IPS-18a (cell line): Measurements from ENCODE around the gene GRIN2D.
"Not testable (repeated sequence)": the region's sequence is repeated elsewhere in the genome, so short reads cannot be mapped to it uniquely, and the experiment has no call there.

Experiments
- H3K27ac ChIP-seq: one replicate; pipeline ENCODE4 v1.5.1; 2013; ENCODE audit warnings: low read length
- H3K27me3 ChIP-seq: one replicate; pipeline ENCODE4 v1.6.1; 2013; ENCODE audit warnings: mild to moderate bottlenecking, low read length; ENCODE audit not compliant: control insufficient read depth, insufficient read depth
- H3K36me3 ChIP-seq: one replicate; pipeline ENCODE4 v1.6.1; 2013; ENCODE audit warnings: low read depth, low read length; ENCODE audit not compliant: control insufficient read depth
- H3K4me1 ChIP-seq: one replicate; pipeline ENCODE4 v1.6.1; 2013; ENCODE audit warnings: low read depth, low read length; ENCODE audit not compliant: control insufficient read depth
- H3K4me3 ChIP-seq: one replicate; pipeline ENCODE4 v1.5.1; 2013; ENCODE audit warnings: low read length
- H3K9ac ChIP-seq: one replicate; pipeline ENCODE4 v1.6.1; 2013; ENCODE audit warnings: mild to moderate bottlenecking, low read length, moderate library complexity
- H3K9me3 ChIP-seq: one replicate; pipeline ENCODE4 v1.6.1; 2013; ENCODE audit warnings: low read depth, low read length; ENCODE audit not compliant: control insufficient read depth

The GRIN2D gene

DNA sequence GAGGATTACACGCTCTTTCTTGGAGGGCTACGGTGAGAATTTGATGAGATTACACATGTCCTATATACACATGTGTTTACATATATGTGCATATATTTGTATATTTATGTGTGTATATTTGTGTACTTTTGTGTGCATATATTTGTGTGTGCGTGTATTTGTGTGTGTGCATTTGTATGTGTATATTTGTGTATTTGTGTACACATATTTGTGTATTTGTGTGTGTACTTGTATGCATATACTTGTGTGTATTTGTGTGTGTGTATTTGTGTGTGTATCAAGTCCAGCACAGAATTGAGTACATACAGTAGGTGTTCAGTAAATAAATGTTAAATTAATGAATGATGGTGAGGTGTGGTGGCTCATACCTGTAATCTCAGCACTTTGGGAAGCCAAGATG, 31.6 kb upstream of the GRIN2D start:
- Histone ChIP-seq H3K27me3 (no peaks in the 10 kb centered on the region), H3K9me3 (no peaks in the 10 kb centered on the region), H3K27ac (no peak overlapping the region), H3K4me1 (peaks cover 3% of the 10 kb centered on the region), H3K36me3 (no peaks in the 10 kb centered on the region), H3K9ac (no peak overlapping the region), H3K4me3 (no peak overlapping the region)

- Histone ChIP-seq H3K9ac (peak overlapping the region; percentile 82), H3K36me3 (no peaks in the 10 kb centered on the region), H3K27ac (peak overlapping the region; percentile 72)
Measured at GRCh38 chr19:48362716-48363499, 30.6 kb upstream of the GRIN2D start.

GRCh38 chr19:48363500-48363809, 30.0 kb upstream of the GRIN2D start:
- H3K27me3 ChIP-seq, result no peaks in the 10 kb centered on the region
- H3K9ac ChIP-seq, result peak overlapping the region; percentile 82
- H3K4me3 ChIP-seq, result peak overlapping the region; percentile 76
- H3K36me3 ChIP-seq, result no peaks in the 10 kb centered on the region
- peak overlapping the region; percentile 72 for H3K27ac ChIP-seq
- no peaks in the 10 kb centered on the region for H3K9me3 ChIP-seq
- peaks cover 3% of the 10 kb centered on the region for H3K4me1 ChIP-seq

More at GRCh38 chr19:48362716-48363499, 30.6 kb upstream of the GRIN2D start:
- no peaks in the 10 kb centered on the region for H3K27me3 ChIP-seq
- peaks cover 3% of the 10 kb centered on the region for H3K4me1 ChIP-seq
- H3K4me3 ChIP-seq, result peak overlapping the region; percentile 76
- no peaks in the 10 kb centered on the region for H3K9me3 ChIP-seq

DNA sequence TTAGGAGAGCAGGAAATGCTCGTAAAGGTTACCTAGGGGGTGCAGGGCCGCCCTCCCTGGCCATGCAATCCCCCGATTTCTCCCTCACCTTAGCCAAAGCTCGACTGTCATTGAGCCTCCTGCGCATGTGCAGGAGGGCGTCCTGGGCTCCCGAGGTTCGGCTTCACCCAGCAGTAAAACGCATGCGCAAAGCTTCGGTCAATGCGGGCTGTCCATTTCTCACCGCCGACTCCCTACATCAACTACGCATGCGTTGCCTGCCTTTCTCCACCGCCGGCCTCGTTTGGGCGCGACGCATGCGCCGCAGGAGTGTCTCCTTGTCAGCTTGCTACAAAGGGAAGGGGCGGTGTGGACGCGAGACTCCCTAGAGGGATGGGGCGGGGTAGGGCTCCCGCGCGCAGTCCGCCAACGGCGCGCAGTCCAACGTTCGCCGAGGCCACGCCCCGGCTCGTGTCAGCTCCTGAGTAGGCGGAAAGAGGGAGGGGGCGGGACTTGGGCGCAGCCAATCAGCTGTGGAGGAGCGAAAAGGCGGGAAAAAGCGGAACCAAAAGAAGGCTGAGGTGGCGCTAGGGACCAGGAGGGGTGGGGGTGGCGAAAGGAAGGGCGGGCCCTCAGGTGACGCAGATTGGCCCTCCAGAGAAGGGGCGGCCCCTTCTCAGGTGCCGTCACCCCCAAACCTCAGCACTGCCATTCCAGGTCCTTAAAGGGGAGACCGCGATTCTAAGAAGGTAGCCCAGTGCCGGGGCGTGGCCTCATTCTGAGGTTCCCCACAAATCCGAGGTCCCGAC, 29.5 kb upstream of the GRIN2D start, which contains the start of the genes SYNGR4 and TMEM143:
Gene SYNGR4, plus strand, starts transcription at position 558 of the 788 bp plus-strand sequence. CDS start 1,476 bp downstream, outside the sequence.
Gene TMEM143, minus strand, starts transcription at position 131 of the 788 bp plus-strand sequence. Its CDS starts 20 bp downstream, at position 111.
- H3K27me3 ChIP-seq, result no peaks in the 10 kb centered on the region
- H3K27ac ChIP-seq, result peak within 1 kb of the TSS; percentile 72
- H3K9me3 ChIP-seq, result no peaks in the 10 kb centered on the region
- H3K9ac ChIP-seq, result peak within 1 kb of the TSS; percentile 82
- H3K4me1 ChIP-seq, result peaks cover 3% of the 10 kb centered on the region
- H3K36me3 ChIP-seq, result no peaks in the 10 kb centered on the region
- peak within 1 kb of the TSS; percentile 76 for H3K4me3 ChIP-seq

- peak overlapping the region; percentile 45 for H3K9ac ChIP-seq
- H3K27ac ChIP-seq, result no peak overlapping the region
- peak overlapping the region; percentile 76 for H3K4me3 ChIP-seq
- H3K36me3 ChIP-seq, result no peaks in the 10 kb centered on the region
- H3K9me3 ChIP-seq, result no peaks in the 10 kb centered on the region
- H3K4me1 ChIP-seq, result peaks cover 3% of the 10 kb centered on the region
- no peaks in the 10 kb centered on the region for H3K27me3 ChIP-seq
Measured at GRCh38 chr19:48364598-48365348, 28.7 kb upstream of the GRIN2D start.

GRCh38 chr19:48365602-48366001, 27.9 kb upstream of the GRIN2D start:
- Histone ChIP-seq H3K9me3 (no peaks in the 10 kb centered on the region), H3K36me3 (no peaks in the 10 kb centered on the region), H3K27ac (no peak overlapping the region), H3K4me1 (peaks cover 3% of the 10 kb centered on the region), H3K4me3 (no peak overlapping the region), H3K27me3 (no peaks in the 10 kb centered on the region), H3K9ac (no peak overlapping the region)

- no peak overlapping the region for H3K9ac ChIP-seq
- no peaks in the 10 kb centered on the region for H3K36me3 ChIP-seq
- H3K4me1 ChIP-seq, result peaks cover 3% of the 10 kb centered on the region
- H3K27me3 ChIP-seq, result no peaks in the 10 kb centered on the region
- H3K9me3 ChIP-seq, result no peaks in the 10 kb centered on the region
- no peak overlapping the region for H3K4me3 ChIP-seq
- H3K27ac ChIP-seq, result no peak overlapping the region
Measured at GRCh38 chr19:48367855-48368254, 25.6 kb upstream of the GRIN2D start.

GRCh38 chr19:48368936-48369335, 24.5 kb upstream of the GRIN2D start:
- no peak overlapping the region for H3K27ac ChIP-seq
- H3K36me3 ChIP-seq, result no peaks in the 10 kb centered on the region
- H3K9me3 ChIP-seq, result no peaks in the 10 kb centered on the region
- no peak overlapping the region for H3K9ac ChIP-seq
- H3K4me1 ChIP-seq, result peaks cover 3% of the 10 kb centered on the region
- H3K27me3 ChIP-seq, result no peaks in the 10 kb centered on the region
- no peak overlapping the region for H3K4me3 ChIP-seq

DNA sequence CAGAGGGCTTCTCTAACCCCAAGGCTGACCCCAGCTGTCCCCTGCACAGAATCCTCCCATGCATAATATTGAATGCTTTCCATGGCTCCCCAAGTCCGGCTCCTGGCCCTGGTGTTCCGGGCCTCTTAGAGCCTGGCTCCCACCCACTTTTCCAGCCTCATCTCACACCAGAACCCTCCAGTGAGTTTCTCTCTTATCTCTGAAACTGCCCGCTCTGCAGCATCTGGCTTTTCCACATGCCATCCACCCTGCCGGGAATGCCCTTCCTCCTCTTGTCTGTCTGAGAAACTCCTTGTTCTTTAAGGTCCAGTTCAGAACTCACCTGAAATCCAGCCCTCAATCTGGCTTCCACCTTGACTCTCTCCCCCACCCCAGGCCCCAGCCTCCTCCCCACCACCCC, 22.5 kb upstream of the GRIN2D start:
- Histone ChIP-seq H3K9me3 (no peaks in the 10 kb centered on the region), H3K9ac (no peak overlapping the region), H3K4me3 (no peak overlapping the region), H3K36me3 (no peaks in the 10 kb centered on the region), H3K4me1 (no peaks in the 10 kb centered on the region), H3K27me3 (no peaks in the 10 kb centered on the region), H3K27ac (no peak overlapping the region)

- Histone ChIP-seq H3K4me3 (no peak overlapping the region), H3K36me3 (no peaks in the 10 kb centered on the region), H3K27me3 (no peaks in the 10 kb centered on the region), H3K4me1 (no peaks in the 10 kb centered on the region), H3K27ac (no peak overlapping the region), H3K9me3 (no peaks in the 10 kb centered on the region), H3K9ac (no peak overlapping the region)
Measured at GRCh38 chr19:48371367-48371766, 22.1 kb upstream of the GRIN2D start.

DNA sequence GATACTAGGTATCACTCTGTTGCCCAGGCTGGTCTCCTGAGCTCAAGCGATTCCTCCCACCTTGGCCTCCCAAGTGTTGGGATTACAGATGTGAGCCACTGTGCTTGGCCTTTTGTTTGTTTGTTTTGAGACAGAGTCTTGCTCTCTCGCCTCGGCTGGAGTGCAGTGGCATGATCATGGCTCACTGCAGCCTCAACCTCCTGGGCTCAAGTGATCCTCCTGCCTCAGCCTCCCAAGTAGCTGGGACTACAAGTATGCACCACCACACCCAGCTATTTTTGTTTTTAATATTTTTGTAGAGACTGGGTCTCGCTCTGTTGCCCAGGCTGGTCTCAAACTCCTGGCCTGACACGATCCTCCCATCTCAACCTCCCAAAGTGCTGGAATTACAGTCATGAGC, 21.7 kb upstream of the GRIN2D start:
- H3K27me3 ChIP-seq, H3K36me3 ChIP-seq, H3K27ac ChIP-seq, H3K9me3 ChIP-seq, H3K4me3 ChIP-seq, H3K4me1 ChIP-seq, H3K9ac ChIP-seq: not testable (repeated sequence)
